HFF-Myc (cell line): ENCODE data around the gene EVX2.
A peak's percentile ranks its signal among the peaks of the same experiment; 100 is the strongest.

Source experiments
- DNase-seq: peaks from one replicate; pipeline ENCODE4 v3.0.0-alpha.2; 2011; ENCODE audit warnings: low read depth; ENCODE audit errors: extremely low read depth
- H3K4me3 ChIP-seq: replicated peaks from 2 replicates; pipeline ENCODE4 v1.5.1; 2011; ENCODE audit warnings: low read depth, mild to moderate bottlenecking, control low read depth, low read length
- TF ChIP-seq, protein P1 (sequence below): IDR thresholded peaks from 2 replicates; pipeline ENCODE4 v1.5.1; 2012; ENCODE audit warnings: mild to moderate bottlenecking, low read depth, low read length, control low read depth; ENCODE audit errors: missing control alignments

EVX2 gene

DNA sequence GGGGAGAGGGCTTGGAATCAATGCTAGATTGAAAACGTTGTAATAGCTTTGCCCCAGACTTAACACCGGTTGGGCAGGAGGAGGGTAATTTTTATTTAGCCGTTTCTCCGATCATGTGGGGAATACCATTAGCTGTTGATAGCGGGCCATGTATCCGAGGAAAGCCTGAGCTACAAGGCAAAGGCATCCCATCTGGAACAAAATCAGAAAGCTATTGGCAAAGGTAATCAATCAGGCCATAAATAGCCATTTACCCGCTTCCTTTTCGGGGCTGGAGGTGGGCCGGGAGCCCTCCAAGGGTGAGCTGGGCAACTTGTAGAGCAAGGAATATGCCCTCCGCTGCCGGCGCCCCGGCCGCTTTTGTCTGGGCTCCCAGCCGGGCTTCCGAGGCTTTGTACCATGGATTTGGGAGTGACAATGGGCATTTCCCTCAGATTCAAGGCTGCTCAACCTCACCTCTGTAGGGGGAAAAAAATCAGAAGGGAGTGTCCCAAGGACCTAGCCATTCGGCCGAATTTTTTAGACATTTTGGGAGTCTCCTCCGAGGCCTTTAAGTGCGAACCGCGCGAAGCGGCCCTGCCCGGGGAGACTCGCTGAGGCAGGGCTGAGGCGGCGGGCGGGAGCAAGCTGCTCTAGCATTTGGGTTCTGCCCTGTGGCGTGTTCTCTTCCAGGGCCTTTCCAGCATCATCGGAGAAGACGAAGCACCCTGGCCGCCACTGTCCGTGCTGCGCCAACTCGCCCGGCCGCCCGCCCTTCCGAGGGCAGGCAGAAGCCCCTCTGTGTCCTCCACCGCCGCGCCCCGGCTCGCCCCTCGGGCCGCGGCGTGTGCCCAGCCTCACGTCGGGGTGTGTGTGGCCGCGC lies 37.7 kb upstream of the EVX2 start:
- no peak overlapping the region for H3K4me3 ChIP-seq
- no peak for DNase-seq
- TF ChIP-seq, protein P1, sequence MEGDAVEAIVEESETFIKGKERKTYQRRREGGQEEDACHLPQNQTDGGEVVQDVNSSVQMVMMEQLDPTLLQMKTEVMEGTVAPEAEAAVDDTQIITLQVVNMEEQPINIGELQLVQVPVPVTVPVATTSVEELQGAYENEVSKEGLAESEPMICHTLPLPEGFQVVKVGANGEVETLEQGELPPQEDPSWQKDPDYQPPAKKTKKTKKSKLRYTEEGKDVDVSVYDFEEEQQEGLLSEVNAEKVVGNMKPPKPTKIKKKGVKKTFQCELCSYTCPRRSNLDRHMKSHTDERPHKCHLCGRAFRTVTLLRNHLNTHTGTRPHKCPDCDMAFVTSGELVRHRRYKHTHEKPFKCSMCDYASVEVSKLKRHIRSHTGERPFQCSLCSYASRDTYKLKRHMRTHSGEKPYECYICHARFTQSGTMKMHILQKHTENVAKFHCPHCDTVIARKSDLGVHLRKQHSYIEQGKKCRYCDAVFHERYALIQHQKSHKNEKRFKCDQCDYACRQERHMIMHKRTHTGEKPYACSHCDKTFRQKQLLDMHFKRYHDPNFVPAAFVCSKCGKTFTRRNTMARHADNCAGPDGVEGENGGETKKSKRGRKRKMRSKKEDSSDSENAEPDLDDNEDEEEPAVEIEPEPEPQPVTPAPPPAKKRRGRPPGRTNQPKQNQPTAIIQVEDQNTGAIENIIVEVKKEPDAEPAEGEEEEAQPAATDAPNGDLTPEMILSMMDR, result no peak

- TF ChIP-seq, protein P1, result no peak
- no peak overlapping the region for H3K4me3 ChIP-seq
- DNase-seq, result no peak
Measured at GRCh38 chr2:176120364-176121189, 36.8 kb upstream of the EVX2 start.

GRCh38 chr2:176118601-176119339 lies 35.0 kb upstream of the EVX2 start:
- DNase-seq, result no peak
- TF ChIP-seq, protein P1, result peak; percentile 40
- no peak overlapping the region for H3K4me3 ChIP-seq

DNA sequence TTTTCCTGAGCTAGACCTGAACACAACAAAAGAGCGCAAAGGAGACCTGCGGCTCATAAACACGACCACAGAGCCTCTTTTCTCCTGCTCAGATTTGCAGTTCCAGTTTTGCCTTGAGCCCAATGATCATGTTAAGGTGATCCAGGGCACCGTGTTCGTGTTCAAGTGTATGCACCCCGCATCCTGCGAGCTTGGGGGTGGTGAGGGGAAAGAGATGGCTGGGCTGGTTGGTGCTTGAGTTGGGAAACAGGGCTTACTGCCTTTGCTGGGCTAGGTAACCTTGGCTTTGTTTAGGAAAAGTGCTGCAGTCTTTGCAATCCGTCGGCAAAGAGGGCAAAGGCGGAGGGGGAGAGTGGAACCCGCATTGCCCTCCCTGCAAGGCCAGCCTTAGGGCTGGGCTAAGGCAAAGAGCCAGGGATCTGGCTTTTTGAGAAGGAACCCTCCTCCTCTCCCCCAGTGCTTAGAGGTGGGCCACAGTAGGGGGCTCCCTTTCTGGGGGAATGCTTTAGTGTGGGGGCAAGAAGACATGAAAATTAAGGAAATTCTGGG lies 34.1 kb upstream of the EVX2 start:
- no peak for DNase-seq
- TF ChIP-seq, protein P1, result no peak
- no peak overlapping the region for H3K4me3 ChIP-seq

DNA sequence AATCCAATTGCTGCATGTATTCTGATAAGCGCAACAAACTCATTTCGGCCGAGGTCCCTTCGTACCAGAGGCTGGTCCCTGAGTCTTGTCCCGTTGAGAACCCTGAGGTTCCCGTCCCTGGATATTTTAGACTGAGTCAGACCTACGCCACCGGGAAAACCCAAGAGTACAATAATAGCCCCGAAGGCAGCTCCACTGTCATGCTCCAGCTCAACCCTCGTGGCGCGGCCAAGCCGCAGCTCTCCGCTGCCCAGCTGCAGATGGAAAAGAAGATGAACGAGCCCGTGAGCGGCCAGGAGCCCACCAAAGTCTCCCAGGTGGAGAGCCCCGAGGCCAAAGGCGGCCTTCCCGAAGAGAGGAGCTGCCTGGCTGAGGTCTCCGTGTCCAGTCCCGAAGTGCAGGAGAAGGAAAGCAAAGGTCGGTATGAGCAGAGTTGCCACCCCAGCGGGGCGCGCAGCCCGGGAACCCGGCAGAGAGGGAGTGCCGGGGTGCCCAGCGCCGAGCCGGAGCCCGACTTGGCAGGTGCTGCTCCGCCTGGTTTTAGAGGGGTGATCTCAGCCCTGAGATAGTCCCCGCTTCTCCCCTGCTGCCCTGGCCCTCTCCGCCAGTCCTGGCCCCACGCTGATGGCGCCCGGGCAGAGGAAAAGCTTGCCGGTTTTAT lies 33.5 kb upstream of the EVX2 start:
- H3K4me3 ChIP-seq, result no peak overlapping the region
- TF ChIP-seq, protein P1, result no peak

More for the DNA sequence above, 33.5 kb upstream of the EVX2 start:
- no peak for DNase-seq
